Fibroblast of villous mesenchyme (primary cell): ENCODE measurements around the gene RARRES2. TPM values are rescaled to one million over a fixed set of nuclear protein-coding genes. Genes with fewer than 3 reads are reported as not detected.
"Not testable (repeated sequence)": the region's sequence is repeated elsewhere in the genome, so short reads cannot be mapped to it uniquely, and the experiment has no call there.

Experiments used
- DNase-seq: peaks from one replicate; pipeline ENCODE4 v3.0.0-alpha.2; 2010; ENCODE audit warnings: low read depth
- H3K4me3 ChIP-seq: 2 replicates; pipeline ENCODE4 v1.5.1; 2011; ENCODE audit warnings: low read depth, mild to moderate bottlenecking, low read length
- total RNA-seq: library from RNA; depleted of rRNA; stranded (reverse); fragments of >200 nt; gene quantifications from 2 replicates; pipeline ENCODE4 v1.2.3, GENCODE V29; 2012
- TF ChIP-seq, protein P1 (sequence below): IDR thresholded peaks from 2 replicates; pipeline ENCODE4 v1.5.1; 2012; ENCODE audit warnings: low read depth, mild to moderate bottlenecking, low read length; ENCODE audit not compliant: insufficient read depth

Gene RARRES2
- total RNA-seq, 1 donor = 185 TPM

DNA sequence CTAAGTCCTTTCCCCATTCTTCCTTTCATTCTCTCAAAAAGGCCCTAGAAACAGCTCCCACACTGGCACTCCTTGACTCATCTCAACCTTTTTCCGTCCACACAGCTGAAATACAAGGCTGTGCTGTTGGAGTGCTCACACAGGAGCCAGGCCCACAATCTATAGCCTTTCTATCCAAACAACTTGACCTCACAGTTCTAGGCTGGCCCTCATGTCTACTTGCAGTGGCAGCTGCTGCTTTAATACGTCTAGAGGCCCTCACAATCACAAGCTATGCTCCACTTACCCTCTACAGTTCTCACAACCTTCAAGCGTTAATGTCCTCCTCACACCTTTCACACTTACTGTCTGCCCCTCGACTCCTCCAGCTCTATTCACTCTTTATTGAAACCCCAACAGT lies 30.3 kb downstream of the RARRES2 start:
- TF ChIP-seq, protein P1, sequence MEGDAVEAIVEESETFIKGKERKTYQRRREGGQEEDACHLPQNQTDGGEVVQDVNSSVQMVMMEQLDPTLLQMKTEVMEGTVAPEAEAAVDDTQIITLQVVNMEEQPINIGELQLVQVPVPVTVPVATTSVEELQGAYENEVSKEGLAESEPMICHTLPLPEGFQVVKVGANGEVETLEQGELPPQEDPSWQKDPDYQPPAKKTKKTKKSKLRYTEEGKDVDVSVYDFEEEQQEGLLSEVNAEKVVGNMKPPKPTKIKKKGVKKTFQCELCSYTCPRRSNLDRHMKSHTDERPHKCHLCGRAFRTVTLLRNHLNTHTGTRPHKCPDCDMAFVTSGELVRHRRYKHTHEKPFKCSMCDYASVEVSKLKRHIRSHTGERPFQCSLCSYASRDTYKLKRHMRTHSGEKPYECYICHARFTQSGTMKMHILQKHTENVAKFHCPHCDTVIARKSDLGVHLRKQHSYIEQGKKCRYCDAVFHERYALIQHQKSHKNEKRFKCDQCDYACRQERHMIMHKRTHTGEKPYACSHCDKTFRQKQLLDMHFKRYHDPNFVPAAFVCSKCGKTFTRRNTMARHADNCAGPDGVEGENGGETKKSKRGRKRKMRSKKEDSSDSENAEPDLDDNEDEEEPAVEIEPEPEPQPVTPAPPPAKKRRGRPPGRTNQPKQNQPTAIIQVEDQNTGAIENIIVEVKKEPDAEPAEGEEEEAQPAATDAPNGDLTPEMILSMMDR = no peak
- no peak overlapping the region for H3K4me3 ChIP-seq
- DNase-seq = no peak

DNA sequence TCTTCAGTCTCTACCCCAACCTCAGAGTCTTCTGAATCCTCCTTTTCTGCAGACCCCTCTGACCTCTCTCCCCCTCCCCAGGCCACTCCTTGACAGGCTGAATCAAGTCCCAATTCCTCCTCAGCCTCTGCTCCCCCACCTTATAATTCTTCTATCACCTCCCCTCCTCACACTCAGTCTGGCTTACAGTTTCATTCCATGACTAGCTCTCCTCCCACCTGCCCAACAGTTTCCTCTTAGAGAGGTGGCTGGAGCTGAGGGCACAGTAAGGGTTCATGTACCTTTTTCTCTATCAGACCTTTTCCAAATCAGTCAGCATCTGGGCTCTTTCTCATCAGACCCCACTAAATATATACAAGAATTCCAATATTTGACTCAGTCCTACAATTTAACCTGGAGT lies 32.9 kb downstream of the RARRES2 start:
- no peak for DNase-seq
- TF ChIP-seq, protein P1 = no peak
- H3K4me3 ChIP-seq = no peak overlapping the region

DNA sequence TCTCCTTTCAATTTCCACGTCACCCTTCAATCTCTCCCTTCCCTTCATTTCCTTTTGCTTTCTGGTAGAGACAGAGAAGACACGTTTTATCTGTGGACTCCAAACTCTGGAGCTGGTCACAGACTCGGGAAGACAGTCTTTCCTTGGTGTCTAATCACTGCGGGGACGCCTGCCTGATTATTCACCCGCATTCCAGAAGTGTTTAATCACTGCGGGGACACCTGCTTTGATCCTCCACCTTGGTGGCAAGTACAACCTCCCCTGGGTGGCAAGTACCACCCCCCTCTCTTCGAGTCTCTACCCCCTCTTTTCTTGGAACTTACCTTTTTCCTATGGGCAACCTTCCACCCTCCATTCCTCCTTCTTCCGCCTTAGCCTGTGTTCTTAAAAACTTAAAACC lies 33.5 kb downstream of the RARRES2 start:
- TF ChIP-seq, protein P1 = no peak
- DNase-seq = no peak
- no peak overlapping the region for H3K4me3 ChIP-seq

DNA sequence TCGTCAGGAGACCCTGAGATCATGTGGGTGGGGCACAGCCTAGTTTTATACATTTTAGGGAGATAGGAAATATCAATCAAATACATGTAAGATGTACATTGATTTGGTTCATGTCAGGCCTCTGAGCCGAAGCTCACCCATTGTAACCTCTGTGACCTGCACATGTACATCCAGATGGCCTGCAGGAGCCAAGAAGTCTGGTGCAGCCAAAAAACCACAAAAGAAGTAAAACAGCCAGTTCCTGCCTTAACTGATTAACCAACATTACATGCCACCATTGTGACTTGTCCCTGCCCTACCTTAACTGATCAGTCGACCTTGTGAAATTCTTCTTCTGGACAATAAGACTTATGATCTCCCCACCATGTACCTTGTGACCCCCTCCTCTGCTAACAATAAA lies 34.3 kb downstream of the RARRES2 start:
- TF ChIP-seq, protein P1 = no peak
- DNase-seq = no peak
- H3K4me3 ChIP-seq = no peak overlapping the region

DNA sequence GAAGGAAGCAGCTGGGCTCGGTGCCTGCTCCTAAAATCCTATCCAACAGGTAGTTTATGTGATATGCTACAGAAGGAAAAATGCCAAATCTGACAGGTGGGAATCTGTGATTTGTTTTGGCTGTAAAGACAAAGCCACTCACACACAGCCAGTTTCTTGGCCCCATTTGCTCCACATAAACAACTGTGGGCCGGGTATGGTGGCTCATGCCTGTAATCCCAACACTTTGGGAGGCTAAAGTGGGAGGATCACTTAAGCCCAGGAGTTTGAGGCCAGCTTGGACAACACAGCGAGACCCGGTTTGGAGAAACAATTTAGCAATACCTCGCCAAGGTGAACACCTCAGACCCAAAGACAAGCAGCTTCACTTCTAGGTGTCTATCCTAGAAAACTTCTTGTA lies 35.1 kb downstream of the RARRES2 start:
- H3K4me3 ChIP-seq, DNase-seq: not testable (repeated sequence)

DNA sequence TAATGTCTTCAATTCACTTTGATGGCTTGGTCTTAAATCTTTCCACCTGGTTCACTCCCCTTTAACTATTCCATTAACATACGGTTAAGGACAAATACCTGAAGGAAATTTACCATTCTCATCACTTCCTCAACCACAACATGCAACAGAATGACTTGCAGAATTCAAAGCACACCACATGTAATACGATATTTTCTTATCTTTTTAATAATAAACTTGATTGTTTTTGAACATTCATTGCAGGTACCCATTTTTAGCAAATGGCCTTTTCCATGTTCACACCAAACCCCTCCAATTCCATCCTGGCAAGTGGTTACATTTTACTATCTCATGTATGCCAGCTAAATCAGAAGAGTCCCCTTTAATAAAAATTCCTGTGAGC lies 35.5 kb downstream of the RARRES2 start:
- not testable (repeated sequence) for DNase-seq, H3K4me3 ChIP-seq

DNA sequence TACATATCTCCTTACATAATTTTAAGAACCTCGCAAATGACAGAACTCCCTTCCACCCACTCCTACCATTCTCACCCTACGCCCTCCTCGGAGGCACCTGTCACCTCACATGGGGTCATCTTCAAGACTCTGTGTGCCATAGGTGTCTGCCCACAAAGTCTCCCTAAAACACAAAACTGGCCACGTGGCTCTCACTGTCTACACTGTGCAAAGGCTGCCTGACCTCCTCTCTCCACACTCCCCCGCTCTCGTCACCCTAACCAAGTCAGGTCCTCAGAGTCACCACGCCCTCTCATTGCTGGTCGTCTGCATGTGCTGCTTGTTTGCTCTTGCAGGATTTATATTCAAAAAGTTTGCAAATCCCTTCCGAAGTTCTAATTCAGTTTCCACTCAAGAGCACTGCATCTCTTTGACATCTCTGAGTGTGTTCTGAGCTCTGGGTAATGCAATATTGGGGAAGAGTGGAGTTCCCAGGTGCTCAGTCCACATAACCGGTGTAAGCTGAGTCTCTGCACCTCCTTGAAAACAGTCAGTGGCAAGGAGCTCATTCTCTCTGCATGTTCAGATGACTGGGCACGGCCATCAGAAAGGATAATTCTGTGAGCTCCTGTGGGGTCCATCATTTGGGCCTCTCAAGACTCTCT lies 36.0 kb downstream of the RARRES2 start:
- not testable (repeated sequence) for DNase-seq, H3K4me3 ChIP-seq

DNA sequence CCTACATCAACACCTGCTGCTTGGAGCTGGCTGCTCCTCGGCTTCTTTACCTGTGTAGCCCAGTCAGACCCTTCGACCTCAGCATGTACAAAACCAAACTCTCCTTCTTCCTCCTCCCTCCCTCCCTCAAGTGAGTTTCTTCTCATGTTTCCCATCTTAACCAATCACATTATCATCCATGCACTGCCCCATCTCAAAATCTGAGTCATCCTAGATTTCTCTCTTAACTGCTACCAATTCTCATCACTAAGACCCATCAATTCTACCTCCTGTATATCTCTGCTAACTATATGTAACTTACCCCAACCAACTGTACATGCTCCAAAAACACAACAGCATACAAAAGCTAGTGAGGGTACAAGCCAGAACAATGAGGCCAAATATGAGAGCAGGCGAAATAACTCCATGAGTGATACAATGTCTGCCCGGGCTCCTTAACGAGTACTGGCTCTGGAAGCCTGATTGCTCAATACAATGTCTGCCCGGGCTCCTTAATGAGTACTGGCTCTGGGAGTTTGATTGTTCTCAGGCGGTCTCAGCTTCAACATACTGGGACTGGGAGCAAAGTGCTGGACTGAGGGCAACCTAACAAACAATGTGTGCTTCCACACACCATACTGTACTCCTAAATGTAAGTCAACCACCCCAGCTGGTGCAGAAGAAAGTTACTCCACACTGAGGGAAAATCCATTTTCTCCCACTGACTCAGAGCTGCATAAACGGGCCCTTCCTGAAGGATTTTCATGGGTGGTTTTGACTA lies 36.8 kb downstream of the RARRES2 start:
- H3K4me3 ChIP-seq, DNase-seq: not testable (repeated sequence)

DNA sequence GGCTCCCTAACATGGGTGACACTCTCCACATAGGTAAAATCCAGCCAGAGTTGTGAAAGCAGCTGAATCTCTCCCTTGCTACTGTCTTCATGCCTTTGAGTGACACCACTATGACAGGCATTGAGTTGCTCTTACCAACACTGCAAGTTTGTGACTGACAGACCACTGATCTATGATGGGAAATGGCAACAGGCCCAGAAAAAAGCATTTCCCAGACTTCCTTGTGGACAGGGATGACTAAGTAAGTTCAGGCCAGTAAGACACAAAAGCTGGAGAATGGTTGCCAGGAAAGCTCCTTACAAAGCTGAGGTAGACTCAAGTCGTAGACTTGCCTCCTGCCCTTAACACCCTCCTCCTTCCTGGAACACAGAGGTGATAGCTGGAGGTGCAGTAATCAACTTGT lies 38.5 kb downstream of the RARRES2 start:
- DNase-seq, H3K4me3 ChIP-seq: not testable (repeated sequence)

DNA sequence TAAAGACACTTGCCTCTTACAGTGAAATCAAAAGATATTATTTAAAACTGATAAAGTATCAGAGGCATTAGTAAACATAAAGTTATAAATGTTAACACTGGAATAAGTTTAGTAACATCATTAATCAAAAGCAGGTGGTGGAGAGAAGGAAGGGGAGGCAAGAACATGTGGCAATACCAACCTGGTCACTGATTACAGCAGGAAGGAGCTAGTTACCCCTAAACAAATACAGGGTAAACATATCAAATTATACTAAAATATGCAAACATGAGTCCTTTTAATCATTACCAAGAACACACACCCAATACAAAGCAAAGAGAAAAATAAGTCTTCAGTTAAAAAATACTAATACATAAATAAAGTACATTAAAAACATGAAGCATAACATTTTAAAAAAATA lies 43.5 kb downstream of the RARRES2 start:
- DNase-seq, H3K4me3 ChIP-seq: not testable (repeated sequence)

DNA sequence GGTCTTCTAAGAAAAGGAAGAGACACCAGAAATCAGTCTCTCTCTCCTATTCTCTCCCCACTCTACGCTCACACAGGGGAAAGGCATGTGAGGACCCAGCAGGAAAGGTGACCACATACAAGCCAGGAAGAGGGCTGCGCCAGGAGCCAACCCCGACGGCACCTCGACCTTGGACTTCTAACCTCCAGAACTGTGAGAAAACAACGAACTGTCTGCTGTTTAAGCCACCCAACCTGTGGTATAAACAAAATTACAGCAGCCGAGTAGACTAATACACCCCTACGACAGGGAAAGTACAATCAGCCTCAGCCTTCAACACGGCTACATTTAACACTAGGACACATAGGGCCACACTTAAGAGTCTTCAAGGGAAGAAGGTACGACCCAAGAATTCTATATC lies 44.6 kb downstream of the RARRES2 start:
- not testable (repeated sequence) for DNase-seq, H3K4me3 ChIP-seq

DNA sequence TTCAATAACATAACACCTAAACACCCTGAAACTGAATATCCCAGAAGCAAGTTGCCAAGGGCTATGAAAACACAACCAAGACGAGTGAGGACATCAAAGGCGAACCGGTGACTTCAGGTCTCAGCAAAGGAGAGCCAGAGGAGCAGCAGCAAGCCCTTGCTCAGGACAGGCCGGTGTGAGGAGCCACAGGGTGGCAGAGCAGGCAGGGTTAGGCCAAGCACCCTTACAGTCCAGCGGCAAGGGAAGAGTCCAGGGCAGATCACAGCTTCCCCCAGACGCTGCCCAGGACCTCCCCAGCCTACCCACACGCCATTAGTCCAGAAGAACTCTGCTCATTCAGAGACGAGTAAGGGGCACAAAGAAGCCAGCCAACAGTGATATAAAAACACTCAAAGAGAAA lies 45.8 kb downstream of the RARRES2 start:
- DNase-seq = not testable (repeated sequence)

DNA sequence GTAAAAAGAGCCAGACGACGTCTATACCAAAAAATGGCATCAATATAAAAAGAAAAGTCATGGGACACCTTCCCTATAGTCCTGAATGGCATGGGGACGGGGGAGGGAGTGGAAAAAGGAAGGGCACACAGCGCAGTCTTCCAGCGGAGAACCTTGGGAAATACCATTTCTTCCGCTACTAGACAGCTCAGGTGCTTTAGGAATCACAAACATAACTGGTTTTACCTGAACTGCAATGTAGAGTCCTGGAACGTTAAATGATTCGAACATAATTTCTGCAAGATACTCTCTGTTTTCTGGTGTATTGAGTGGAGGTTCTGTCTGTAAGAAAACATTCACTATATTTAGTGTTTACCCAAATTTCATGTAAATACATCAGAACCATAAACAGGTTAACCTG lies 46.4 kb downstream of the RARRES2 start:
- not testable (repeated sequence) for H3K4me3 ChIP-seq, DNase-seq

More for the DNA sequence above, 45.8 kb downstream of the RARRES2 start:
- not testable (repeated sequence) for H3K4me3 ChIP-seq

DNA sequence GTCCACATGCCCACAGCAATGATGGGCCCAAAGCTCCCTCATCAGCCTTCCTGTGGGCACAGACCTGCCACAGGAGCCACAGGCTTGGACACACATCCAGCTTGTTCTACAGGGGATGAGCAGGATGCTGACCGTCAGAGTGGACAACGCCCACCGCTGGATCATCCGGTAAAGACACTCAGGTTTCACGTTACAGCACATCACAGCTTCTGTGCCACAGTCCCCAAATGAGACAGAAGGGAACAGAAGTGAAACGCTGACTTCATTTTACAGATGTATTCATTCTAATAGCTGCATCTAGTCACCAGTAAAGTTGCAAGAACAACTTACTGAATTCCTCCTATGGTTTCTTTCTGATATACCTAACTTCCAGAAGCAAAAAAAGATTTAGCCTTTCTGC lies 51.1 kb downstream of the RARRES2 start:
- DNase-seq, H3K4me3 ChIP-seq: not testable (repeated sequence)
